Suprapubic skin (tissue), 4 donors: ENCODE measurements around the gene WDR4.

Experiments
- POLR2A ChIP-seq, 2 donors: fragments of 450-650 bp; IDR thresholded peaks; one replicate each; pipeline ENCODE4 v1.6.1; 2017; ENCODE audit warnings: antibody characterized with exemption in 2 of 2, mild to moderate bottlenecking in 2 of 2, moderate library complexity in 2 of 2
- POLR2AphosphoS5 ChIP-seq, 3 donors: sonication (generic); formaldehyde crosslinking; IDR thresholded peaks; one replicate each; pipeline ENCODE4 v1.6.1; 2017; ENCODE audit warnings: antibody characterized with exemption in 3 of 3
- TF ChIP-seq, protein P1 (sequence below), 2 donors: fragments of 200-600 bp in 1 of 2; fragments of 450-650 bp in 1 of 2; sonication (generic) in 1 of 2; IDR thresholded peaks; one replicate each; pipeline ENCODE4 v1.5.1; 2016 to 2019; ENCODE audit warnings: antibody characterized with exemption in 2 of 2, mild to moderate bottlenecking in 1 of 2, moderate library complexity in 1 of 2

DNA sequence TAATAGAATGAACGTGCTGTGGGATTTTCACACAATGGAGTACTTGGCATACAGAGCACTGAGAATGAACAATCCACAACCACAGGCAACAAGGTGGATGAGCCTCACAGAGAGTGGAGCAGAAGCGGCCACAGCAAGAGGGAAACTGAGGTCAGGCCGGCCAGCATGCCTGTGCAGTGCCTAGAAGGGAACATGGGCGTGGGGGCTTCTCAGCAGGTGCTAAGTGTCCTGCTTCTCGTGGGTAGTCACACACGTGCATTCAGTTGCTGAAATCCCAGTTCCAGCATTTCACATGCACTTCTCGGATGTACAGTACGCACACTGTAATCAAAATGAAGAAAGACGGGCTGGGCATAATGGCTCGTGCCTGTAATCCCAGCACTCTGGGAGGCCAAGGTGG, 33.1 kb downstream of the WDR4 start:
- TF ChIP-seq, protein P1, sequence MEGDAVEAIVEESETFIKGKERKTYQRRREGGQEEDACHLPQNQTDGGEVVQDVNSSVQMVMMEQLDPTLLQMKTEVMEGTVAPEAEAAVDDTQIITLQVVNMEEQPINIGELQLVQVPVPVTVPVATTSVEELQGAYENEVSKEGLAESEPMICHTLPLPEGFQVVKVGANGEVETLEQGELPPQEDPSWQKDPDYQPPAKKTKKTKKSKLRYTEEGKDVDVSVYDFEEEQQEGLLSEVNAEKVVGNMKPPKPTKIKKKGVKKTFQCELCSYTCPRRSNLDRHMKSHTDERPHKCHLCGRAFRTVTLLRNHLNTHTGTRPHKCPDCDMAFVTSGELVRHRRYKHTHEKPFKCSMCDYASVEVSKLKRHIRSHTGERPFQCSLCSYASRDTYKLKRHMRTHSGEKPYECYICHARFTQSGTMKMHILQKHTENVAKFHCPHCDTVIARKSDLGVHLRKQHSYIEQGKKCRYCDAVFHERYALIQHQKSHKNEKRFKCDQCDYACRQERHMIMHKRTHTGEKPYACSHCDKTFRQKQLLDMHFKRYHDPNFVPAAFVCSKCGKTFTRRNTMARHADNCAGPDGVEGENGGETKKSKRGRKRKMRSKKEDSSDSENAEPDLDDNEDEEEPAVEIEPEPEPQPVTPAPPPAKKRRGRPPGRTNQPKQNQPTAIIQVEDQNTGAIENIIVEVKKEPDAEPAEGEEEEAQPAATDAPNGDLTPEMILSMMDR (IDR thresholded peaks at IDR 0.05) = no peak
- TF ChIP-seq POLR2AphosphoS5 (IDR thresholded peaks at IDR 0.05) (no peak), POLR2A (IDR thresholded peaks at IDR 0.05) (no peak)
